K562 (cell line): Measurements from ENCODE around the gene SEBOX. TPM values are rescaled to one million over a fixed set of nuclear protein-coding genes. Genes with fewer than 3 reads are reported as not detected.

ENCODE experiments used
- KAT2B ChIP-seq: IDR thresholded peaks from one replicate; pipeline ENCODE4 v1.6.1; 2012; ENCODE audit warnings: low read depth, mild to moderate bottlenecking, control low read depth, inconsistent platforms, low read length, moderate library complexity
- STAT5A ChIP-seq: IDR thresholded peaks from 2 replicates; pipeline ENCODE4 v1.6.1; 2012; ENCODE audit warnings: low read length, inconsistent platforms, borderline replicate concordance
- ZSCAN32 ChIP-seq: fragments of 450-650 bp; formaldehyde crosslinking; IDR thresholded peaks from 2 replicates; pipeline ENCODE4 v1.4.0; 2020; ENCODE audit warnings: mild to moderate bottlenecking, moderate library complexity
- polyA plus RNA-seq, 8 experiments: library from polyadenylated mRNA; depleted of rRNA in 4 of 8; stranded (reverse) in 5 of 8; unstranded in 3 of 8; fragments of >200 nt; fragmentation: Nextera tagmentation in 2 of 8; fragmentation: Illumina TruSeq in 1 of 8; extraction: Ambion mirVana in 2 of 8; extraction: Trizol in 1 of 8; gene quantifications; 2 replicates each; pipeline versions ENCODE4 v1.2.1 to v1.2.3, GENCODE V29; 2011 to 2014; ENCODE audit warnings: inconsistent platforms in 1 of 8, missing spikeins in 1 of 8
- total RNA-seq, 7 experiments: library from RNA; depleted of rRNA in 6 of 7; stranded (reverse); fragments of >200 nt in 6 of 7; fragmentation: Illumina TruSeq in 2 of 7; extraction: Trizol in 2 of 7; gene quantifications; 2 replicates each; pipeline versions ENCODE4 v1.2.1 to v1.2.3, GENCODE V29; 2011 to 2021; ENCODE audit warnings: low replicate concordance in 1 of 7
- TF ChIP-seq, protein P1 (sequence below): fragments of 250-450 bp; sonication (Bioruptor Pico); IDR thresholded peaks from 2 replicates; pipeline ENCODE4 v1.5.0; 2021; ENCODE audit warnings: mild to moderate bottlenecking, moderate library complexity
- TF ChIP-seq, protein P2 (sequence below): fragments of 250-450 bp; sonication (Bioruptor Pico); IDR thresholded peaks from 2 replicates; pipeline ENCODE4 v1.4.0; 2020; ENCODE audit warnings: mild to moderate bottlenecking, moderate library complexity

Gene SEBOX
- total and polyA plus RNA-seq, 9 of the 15 experiments (the other 6 are each of a cell fraction or from before 2014, with no cell fraction given): not detected

DNA sequence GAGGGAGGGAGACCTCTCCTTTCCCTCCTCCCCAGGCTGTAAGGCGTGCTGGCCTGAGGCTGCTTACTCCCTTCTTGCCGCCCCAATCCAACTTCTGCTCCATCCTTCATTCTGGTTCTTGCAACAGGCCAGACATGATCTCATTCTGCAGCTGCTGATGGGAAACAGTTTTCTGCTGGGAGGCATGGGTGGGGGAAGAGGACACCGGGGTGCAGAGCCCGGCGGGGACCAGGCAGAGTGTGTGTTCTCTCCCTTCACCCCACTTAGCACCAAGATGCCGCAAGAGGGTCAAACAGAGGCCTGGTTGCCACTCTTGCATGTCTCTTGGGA, 7.9 kb upstream of the SEBOX start (continued):
- TF ChIP-seq, protein P1, sequence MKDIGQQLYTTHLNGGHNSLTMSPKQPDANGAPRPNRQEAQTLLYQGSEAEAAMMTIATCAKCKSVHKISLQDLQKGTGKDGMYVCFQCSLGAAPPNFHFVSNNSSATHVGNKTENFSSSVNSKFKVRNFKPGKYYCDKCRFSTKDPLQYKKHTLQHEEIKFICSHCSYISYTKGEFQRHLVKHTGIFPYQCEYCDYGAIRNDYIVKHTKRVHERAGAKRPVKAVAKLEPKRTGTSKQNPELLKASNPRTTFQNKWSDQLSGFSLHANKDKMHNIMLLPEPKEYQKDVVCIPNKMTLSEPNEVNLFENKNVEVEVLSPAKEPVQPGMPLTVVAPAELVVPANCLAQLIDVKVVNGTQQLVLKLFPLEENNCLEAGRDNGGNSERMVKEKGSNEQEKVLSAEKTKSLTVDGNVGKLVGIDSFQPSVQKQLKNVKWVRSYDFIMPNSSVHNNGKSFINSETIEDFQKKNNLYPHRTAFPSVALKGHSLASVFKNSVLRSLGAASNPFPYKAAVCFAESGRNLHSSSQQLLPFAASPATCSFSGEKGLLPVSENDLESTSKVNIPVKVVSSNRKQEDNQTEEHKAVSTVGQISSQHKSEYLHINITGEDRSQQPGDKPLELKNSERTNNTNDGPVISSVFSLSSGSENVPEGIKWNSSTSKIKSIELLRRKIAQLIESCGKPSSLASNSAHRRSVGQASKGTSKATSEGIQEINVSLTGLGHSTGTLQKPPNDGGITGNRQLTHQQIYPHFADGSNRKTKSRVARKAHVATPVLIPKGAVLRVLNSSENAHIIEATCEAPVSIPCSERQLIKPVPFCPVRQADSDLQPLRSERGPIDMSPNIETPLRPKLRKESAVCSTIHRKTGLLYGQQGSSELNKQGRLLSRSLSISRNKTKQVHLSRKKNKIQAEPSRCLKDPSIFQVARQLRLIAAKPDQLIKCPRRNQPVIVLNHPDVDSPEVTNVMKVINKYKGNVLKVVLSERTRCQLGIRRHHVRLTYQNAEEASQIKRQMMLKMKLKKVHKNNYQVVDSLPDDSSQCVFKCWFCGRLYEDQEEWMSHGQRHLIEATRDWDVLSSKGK (CRISPR knock-in tag): no peak
- TF ChIP-seq, protein P2, sequence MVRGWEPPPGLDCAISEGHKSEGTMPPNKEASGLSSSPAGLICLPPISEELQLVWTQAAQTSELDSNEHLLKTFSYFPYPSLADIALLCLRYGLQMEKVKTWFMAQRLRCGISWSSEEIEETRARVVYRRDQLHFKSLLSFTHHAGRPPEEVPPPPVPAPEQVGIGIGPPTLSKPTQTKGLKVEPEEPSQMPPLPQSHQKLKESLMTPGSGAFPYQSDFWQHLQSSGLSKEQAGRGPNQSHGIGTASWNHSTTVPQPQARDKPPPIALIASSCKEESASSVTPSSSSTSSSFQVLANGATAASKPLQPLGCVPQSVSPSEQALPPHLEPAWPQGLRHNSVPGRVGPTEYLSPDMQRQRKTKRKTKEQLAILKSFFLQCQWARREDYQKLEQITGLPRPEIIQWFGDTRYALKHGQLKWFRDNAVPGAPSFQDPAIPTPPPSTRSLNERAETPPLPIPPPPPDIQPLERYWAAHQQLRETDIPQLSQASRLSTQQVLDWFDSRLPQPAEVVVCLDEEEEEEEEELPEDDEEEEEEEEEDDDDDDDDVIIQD: no peak
- TF ChIP-seq KAT2B (no peak), ZSCAN32 (no peak), STAT5A (no peak)
